GM12891 (cell line): ENCODE data around the gene MVD.

Experiments
- PAX5 ChIP-seq: IDR thresholded peaks from 2 replicates; pipeline ENCODE4 v1.6.1; 2011; ENCODE audit warnings: low read length, moderate library complexity, mild to moderate bottlenecking; ENCODE audit not compliant: insufficient read depth, severe bottlenecking
- POLR2A ChIP-seq: IDR thresholded peaks from 2 replicates; pipeline ENCODE4 v1.6.1; 2011; ENCODE audit warnings: low read depth, low read length, control low read depth
- POLR2AphosphoS5 ChIP-seq: IDR thresholded peaks from 2 replicates; pipeline ENCODE4 v1.6.1; 2011; ENCODE audit warnings: low read depth, low read length, control low read depth
- POU2F2 ChIP-seq: IDR thresholded peaks from 2 replicates; pipeline ENCODE4 v1.6.1; 2011; ENCODE audit warnings: low read depth, mild to moderate bottlenecking, control low read depth, low read length, moderate library complexity
- SPI1 ChIP-seq: IDR thresholded peaks from 2 replicates; pipeline ENCODE4 v1.6.1; 2011; ENCODE audit warnings: low read depth, low read length, control low read depth
- TAF1 ChIP-seq: IDR thresholded peaks from 2 replicates; pipeline ENCODE4 v1.6.1; 2011; ENCODE audit warnings: low read depth, low read length, control low read depth

GRCh38 chr16:88632587-88632930 is 30.3 kb downstream of the MVD start:
- TF ChIP-seq POLR2A (no peak), POLR2AphosphoS5 (no peak), TAF1 (no peak), POU2F2 (no peak), PAX5 (no peak), SPI1 (no peak)
